ENCODE measurements around the gene LUC7L2. TPM values are rescaled to one million over a fixed set of nuclear protein-coding genes. Genes with fewer than 3 reads are reported as not detected.

Gene LUC7L2
- polyA plus RNA-seq, 1 donor (not counting 4 experiments of a cell fraction or from before 2014, with no cell fraction given), result 52.7 TPM

GRCh38 chr7:139431010-139431409 is 71.3 kb downstream of the LUC7L2 start:
- Histone ChIP-seq H3K27ac (ENCODE audit: control insufficient read depth, insufficient read depth, low read length) (peak overlapping the region; percentile 1), H3K4me3 (ENCODE audit: control insufficient read depth in 2 of 3, extremely low read depth in 1 of 3, insufficient read depth in 2 of 3, low read depth in 1 of 3, low read length in 3 of 3) (no peak overlapping the region), H3K4me2 (ENCODE audit: control insufficient read depth, extremely low read depth, insufficient read depth, low read depth, low read length) (peak overlapping the region; percentile 35), H3K9ac (ENCODE audit: control insufficient read depth, extremely low read depth, insufficient read depth, low read length) (no peak overlapping the region), H3K9me3 (ENCODE audit: control insufficient read depth, low read depth, low read length) (no peaks in the 10 kb centered on the region), H3K4me1 (ENCODE audit: control insufficient read depth, extremely low read depth, insufficient read depth, low read length) (peaks cover 25% of the 10 kb centered on the region), H3K36me3 (ENCODE audit: control insufficient read depth in 2 of 2, extremely low read depth in 1 of 2, insufficient read depth in 2 of 2, low read length in 2 of 2) (peaks cover 0 to 3% of the 10 kb centered on the region in 2 experiments), H4K20me1 (ENCODE audit: control insufficient read depth, extremely low read depth, insufficient read depth, low read length) (peaks cover 4% of the 10 kb centered on the region), H3K27me3 (ENCODE audit: control insufficient read depth, extremely low read depth, insufficient read depth, low read length) (no peaks in the 10 kb centered on the region), H3K79me2 (ENCODE audit: control insufficient read depth, insufficient read depth, low read length) (no peaks in the 10 kb centered on the region), H3K9me1 (ENCODE audit: control insufficient read depth, extremely low read depth, insufficient read depth, low read length) (no peaks in the 10 kb centered on the region), H2AFZ (ENCODE audit: control insufficient read depth, low read length) (no peak overlapping the region)
- FAIRE-seq, result peak; percentile 26
- DNase-seq (ENCODE audit: low read depth, low spot score), result no peak
- dilution Hi-C loops (cut with MboI; ENCODE audit: extremely low pct_ligation_motif_present, low sequenced_read_pairs), result no loop called here
- no peak for TF ChIP-seq EZH2 (IDR thresholded peaks at IDR 0.05; ENCODE audit: low read length)
- TF ChIP-seq CTCF (optimal IDR thresholded peaks at IDR 0.05 in 1 of 3, IDR thresholded peaks at IDR 0.05 in 1 of 3, conservative IDR thresholded peaks at IDR 0.05 in 1 of 3; ENCODE audit: extremely low read depth in 1 of 3, insufficient read depth in 2 of 3, low read length in 3 of 3), result no peak

GRCh38 chr7:139431459-139431858 is 71.8 kb downstream of the LUC7L2 start:
- DNase-seq (ENCODE audit: low read depth, low spot score) (no peak), FAIRE-seq (no peak)
- Histone ChIP-seq H3K79me2 (ENCODE audit: control insufficient read depth, insufficient read depth, low read length) (no peaks in the 10 kb centered on the region), H3K9me1 (ENCODE audit: control insufficient read depth, extremely low read depth, insufficient read depth, low read length) (no peaks in the 10 kb centered on the region), H3K27ac (ENCODE audit: control insufficient read depth, insufficient read depth, low read length) (peak overlapping the region; percentile 1), H3K4me3 (ENCODE audit: control insufficient read depth in 2 of 3, extremely low read depth in 1 of 3, insufficient read depth in 2 of 3, low read depth in 1 of 3, low read length in 3 of 3) (no peak overlapping the region), H3K4me1 (ENCODE audit: control insufficient read depth, extremely low read depth, insufficient read depth, low read length) (peaks cover 25% of the 10 kb centered on the region), H3K27me3 (ENCODE audit: control insufficient read depth, extremely low read depth, insufficient read depth, low read length) (no peaks in the 10 kb centered on the region), H2AFZ (ENCODE audit: control insufficient read depth, low read length) (no peak overlapping the region), H4K20me1 (ENCODE audit: control insufficient read depth, extremely low read depth, insufficient read depth, low read length) (peaks cover 4% of the 10 kb centered on the region), H3K9ac (ENCODE audit: control insufficient read depth, extremely low read depth, insufficient read depth, low read length) (no peak overlapping the region), H3K36me3 (ENCODE audit: control insufficient read depth in 2 of 2, extremely low read depth in 1 of 2, insufficient read depth in 2 of 2, low read length in 2 of 2) (peaks cover 0 to 3% of the 10 kb centered on the region in 2 experiments), H3K4me2 (ENCODE audit: control insufficient read depth, extremely low read depth, insufficient read depth, low read depth, low read length) (peak overlapping the region; percentile 35), H3K9me3 (ENCODE audit: control insufficient read depth, low read depth, low read length) (no peaks in the 10 kb centered on the region)
- TF ChIP-seq CTCF (optimal IDR thresholded peaks at IDR 0.05 in 1 of 3, IDR thresholded peaks at IDR 0.05 in 1 of 3, conservative IDR thresholded peaks at IDR 0.05 in 1 of 3; ENCODE audit: extremely low read depth in 1 of 3, insufficient read depth in 2 of 3, low read length in 3 of 3) (no peak), EZH2 (IDR thresholded peaks at IDR 0.05; ENCODE audit: low read length) (no peak)
- dilution Hi-C loops (cut with MboI; ENCODE audit: extremely low pct_ligation_motif_present, low sequenced_read_pairs), result no loop called here
